ENCODE data around the gene CAPN15. TPM values are rescaled to one million over a fixed set of nuclear protein-coding genes. Genes with fewer than 3 reads are reported as not detected.

CAPN15 gene
- total RNA-seq, 1 donor from 2014 or later, result 38.7 TPM

DNA sequence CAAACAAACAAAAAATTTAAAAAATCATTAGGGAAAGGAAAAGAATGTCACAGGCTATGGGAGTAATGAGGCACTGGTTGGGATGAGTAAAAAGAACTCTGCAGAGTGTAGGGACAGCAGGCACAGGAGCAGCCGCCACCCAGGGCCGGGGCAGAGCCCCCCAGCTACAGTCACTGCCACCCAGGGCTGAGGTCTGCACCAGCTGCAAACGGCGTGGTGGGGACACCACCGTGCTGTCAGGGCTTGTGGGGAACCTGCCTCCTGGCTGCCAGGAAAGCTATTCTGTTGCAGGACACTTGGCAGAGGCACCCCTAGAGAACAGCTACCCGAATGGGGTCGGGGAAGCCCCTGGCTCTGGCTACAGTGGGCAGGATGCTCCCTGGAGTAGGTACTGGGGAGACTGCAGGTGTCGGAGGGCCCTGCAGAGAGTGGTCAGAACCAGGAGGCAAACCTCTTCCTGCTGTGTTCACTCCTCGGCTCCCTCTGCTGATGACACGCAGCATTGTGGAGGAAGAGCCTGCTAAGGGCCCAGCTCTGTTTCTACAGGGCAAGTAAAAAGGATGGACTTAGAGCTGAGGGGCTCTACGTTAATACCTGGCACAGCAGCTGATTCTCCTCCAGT lies 32.3 kb upstream of the CAPN15 start:
- peaks cover 5% of the 10 kb centered on the region for H3K36me3 ChIP-seq (ENCODE audit: insufficient read depth, low read length)
- no peak overlapping the region for H3K27ac ChIP-seq (ENCODE audit: low read depth, low read length)
- H2AFZ ChIP-seq (ENCODE audit: low read depth, low read length), result no peak overlapping the region
- no peaks in the 10 kb centered on the region for H3K9me3 ChIP-seq (ENCODE audit: insufficient read depth, low read depth, low read length)
- H4K20me1 ChIP-seq (ENCODE audit: insufficient read depth, low read length), result peaks cover 17% of the 10 kb centered on the region
- no peaks in the 10 kb centered on the region for H3K27me3 ChIP-seq (ENCODE audit: insufficient read depth, low read length)
- H3K79me2 ChIP-seq (ENCODE audit: insufficient read depth, low read length), result no peaks in the 10 kb centered on the region
- Mint-ChIP-seq H3K36me3 (ENCODE audit: low read depth, unreplicated experiment) (peaks cover 9% of the 10 kb centered on the region), H3K27me3 (ENCODE audit: low read depth, unreplicated experiment) (no peaks in the 10 kb centered on the region), H3K27ac (ENCODE audit: unreplicated experiment) (no peak overlapping the region), H3K4me3 (ENCODE audit: unreplicated experiment) (no peak overlapping the region), H3K9me3 (ENCODE audit: unreplicated experiment) (no peaks in the 10 kb centered on the region), H3K4me1 (ENCODE audit: low read depth, unreplicated experiment) (peaks cover 3% of the 10 kb centered on the region)
- no peak for DNase-seq (ENCODE audit: low read depth)
- no peak for FAIRE-seq
- H3K9ac ChIP-seq (ENCODE audit: low read length), result no peak overlapping the region
- peaks cover 4% of the 10 kb centered on the region for H3K4me1 ChIP-seq (ENCODE audit: insufficient read depth, low read length)
- TF ChIP-seq EZH2 (IDR thresholded peaks at IDR 0.05; ENCODE audit: insufficient read depth, low read length), result no peak
- TF ChIP-seq, protein P1, sequence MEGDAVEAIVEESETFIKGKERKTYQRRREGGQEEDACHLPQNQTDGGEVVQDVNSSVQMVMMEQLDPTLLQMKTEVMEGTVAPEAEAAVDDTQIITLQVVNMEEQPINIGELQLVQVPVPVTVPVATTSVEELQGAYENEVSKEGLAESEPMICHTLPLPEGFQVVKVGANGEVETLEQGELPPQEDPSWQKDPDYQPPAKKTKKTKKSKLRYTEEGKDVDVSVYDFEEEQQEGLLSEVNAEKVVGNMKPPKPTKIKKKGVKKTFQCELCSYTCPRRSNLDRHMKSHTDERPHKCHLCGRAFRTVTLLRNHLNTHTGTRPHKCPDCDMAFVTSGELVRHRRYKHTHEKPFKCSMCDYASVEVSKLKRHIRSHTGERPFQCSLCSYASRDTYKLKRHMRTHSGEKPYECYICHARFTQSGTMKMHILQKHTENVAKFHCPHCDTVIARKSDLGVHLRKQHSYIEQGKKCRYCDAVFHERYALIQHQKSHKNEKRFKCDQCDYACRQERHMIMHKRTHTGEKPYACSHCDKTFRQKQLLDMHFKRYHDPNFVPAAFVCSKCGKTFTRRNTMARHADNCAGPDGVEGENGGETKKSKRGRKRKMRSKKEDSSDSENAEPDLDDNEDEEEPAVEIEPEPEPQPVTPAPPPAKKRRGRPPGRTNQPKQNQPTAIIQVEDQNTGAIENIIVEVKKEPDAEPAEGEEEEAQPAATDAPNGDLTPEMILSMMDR (IDR thresholded peaks at IDR 0.05; ENCODE audit: insufficient read depth, low read depth, low read length), result peak; percentile 22
- no peak overlapping the region for H3K4me3 ChIP-seq (ENCODE audit: insufficient read depth, low read depth, low read length)
- H3K4me2 ChIP-seq (ENCODE audit: low read length), result no peak overlapping the region

DNA sequence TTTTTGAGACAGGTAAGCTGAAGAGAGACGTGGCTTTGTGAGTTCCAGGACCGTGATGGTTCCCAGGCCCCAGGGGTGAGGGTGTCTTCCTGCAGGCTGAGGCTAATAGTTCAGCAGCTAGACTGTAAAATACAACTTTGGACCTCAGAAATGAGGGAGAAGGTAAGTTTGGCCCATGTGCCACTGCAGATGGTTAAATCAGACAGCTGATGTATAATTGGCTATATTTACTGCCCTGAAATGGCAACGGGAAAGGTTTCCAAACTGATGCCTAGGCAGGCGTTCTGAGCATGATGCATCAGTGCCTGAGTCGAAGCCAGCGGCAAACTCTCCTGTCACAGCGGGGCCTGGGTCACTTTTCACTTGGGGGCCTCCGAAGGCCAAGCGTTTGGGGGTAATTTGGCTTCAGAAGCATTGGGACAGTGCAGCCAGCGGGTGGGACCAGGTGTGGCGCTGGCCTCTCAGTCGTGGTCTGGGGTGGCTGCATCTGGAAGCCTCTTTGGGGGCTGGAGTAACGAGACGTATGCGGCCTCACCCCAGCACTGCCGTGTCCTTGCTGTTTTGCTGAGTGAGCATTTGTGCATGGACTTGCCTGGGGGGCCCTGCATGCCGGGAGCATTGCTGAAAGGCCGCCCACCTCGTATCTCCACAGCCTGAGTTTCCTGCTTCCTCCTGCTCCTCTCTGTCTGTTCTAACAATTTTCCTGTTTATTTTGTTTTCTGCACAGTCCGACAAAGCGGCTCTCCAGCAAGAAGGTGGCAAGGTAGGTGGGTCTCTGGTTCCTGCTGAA lies 31.2 kb upstream of the CAPN15 start:
- Histone ChIP-seq H2AFZ (ENCODE audit: low read depth, low read length) (no peak overlapping the region), H3K27ac (ENCODE audit: low read depth, low read length) (no peak overlapping the region), H3K4me3 (ENCODE audit: insufficient read depth, low read depth, low read length) (no peak overlapping the region), H3K27me3 (ENCODE audit: insufficient read depth, low read length) (no peaks in the 10 kb centered on the region), H3K79me2 (ENCODE audit: insufficient read depth, low read length) (no peaks in the 10 kb centered on the region), H3K36me3 (ENCODE audit: insufficient read depth, low read length) (peaks cover 4% of the 10 kb centered on the region), H3K4me2 (ENCODE audit: low read length) (no peak overlapping the region), H3K9ac (ENCODE audit: low read length) (no peak overlapping the region), H4K20me1 (ENCODE audit: insufficient read depth, low read length) (peaks cover 17% of the 10 kb centered on the region), H3K9me3 (ENCODE audit: insufficient read depth, low read depth, low read length) (no peaks in the 10 kb centered on the region), H3K4me1 (ENCODE audit: insufficient read depth, low read length) (peaks cover 4% of the 10 kb centered on the region)
- peaks cover 7% of the 10 kb centered on the region for H3K36me3 Mint-ChIP-seq (ENCODE audit: low read depth, unreplicated experiment)
- no peaks in the 10 kb centered on the region for H3K9me3 Mint-ChIP-seq (ENCODE audit: unreplicated experiment)
- H3K27ac Mint-ChIP-seq (ENCODE audit: unreplicated experiment), result no peak overlapping the region
- H3K4me1 Mint-ChIP-seq (ENCODE audit: low read depth, unreplicated experiment), result peaks cover 3% of the 10 kb centered on the region
- no peaks in the 10 kb centered on the region for H3K27me3 Mint-ChIP-seq (ENCODE audit: low read depth, unreplicated experiment)
- no peak for TF ChIP-seq EZH2 (IDR thresholded peaks at IDR 0.05; ENCODE audit: insufficient read depth, low read length)
- TF ChIP-seq, protein P1 (IDR thresholded peaks at IDR 0.05; ENCODE audit: insufficient read depth, low read depth, low read length), result no peak
- DNase-seq (ENCODE audit: low read depth) (no peak), FAIRE-seq (no peak)
- no peak overlapping the region for H3K4me3 Mint-ChIP-seq (ENCODE audit: unreplicated experiment)

DNA sequence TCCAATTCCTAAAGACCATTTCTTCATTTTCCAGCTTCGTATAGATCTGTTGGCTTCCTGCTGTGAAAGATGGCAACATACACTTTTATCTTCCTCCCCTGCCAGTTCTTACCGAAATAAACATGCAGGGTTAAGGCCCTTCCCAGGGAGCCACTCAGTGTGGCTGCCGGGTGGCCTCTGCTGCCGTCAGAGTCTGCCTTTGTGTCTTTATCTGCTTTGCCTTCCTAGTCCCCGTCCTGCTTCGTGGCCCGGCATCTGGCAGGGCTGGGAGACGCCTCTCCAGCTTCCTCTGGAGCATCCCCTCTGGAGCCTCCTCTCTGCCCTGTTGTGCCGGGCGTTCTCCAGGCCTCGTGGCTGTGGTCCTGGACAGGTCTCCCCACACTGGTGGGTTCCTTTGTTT lies 30.3 kb upstream of the CAPN15 start:
- no peaks in the 10 kb centered on the region for H3K4me1 Mint-ChIP-seq (ENCODE audit: low read depth, unreplicated experiment)
- no peaks in the 10 kb centered on the region for H3K79me2 ChIP-seq (ENCODE audit: insufficient read depth, low read length)
- H3K36me3 Mint-ChIP-seq (ENCODE audit: low read depth, unreplicated experiment), result peaks cover 7% of the 10 kb centered on the region
- DNase-seq (ENCODE audit: low read depth) (no peak), FAIRE-seq (no peak)
- H3K9me3 Mint-ChIP-seq (ENCODE audit: unreplicated experiment), result no peaks in the 10 kb centered on the region
- no peak overlapping the region for H3K27ac ChIP-seq (ENCODE audit: low read depth, low read length)
- H3K27me3 Mint-ChIP-seq (ENCODE audit: low read depth, unreplicated experiment), result no peaks in the 10 kb centered on the region
- H3K9me3 ChIP-seq (ENCODE audit: insufficient read depth, low read depth, low read length), result no peaks in the 10 kb centered on the region
- peaks cover 4% of the 10 kb centered on the region for H3K36me3 ChIP-seq (ENCODE audit: insufficient read depth, low read length)
- TF ChIP-seq, protein P1 (IDR thresholded peaks at IDR 0.05; ENCODE audit: insufficient read depth, low read depth, low read length), result no peak
- no peak for TF ChIP-seq EZH2 (IDR thresholded peaks at IDR 0.05; ENCODE audit: insufficient read depth, low read length)
- H3K27ac Mint-ChIP-seq (ENCODE audit: unreplicated experiment), result peak overlapping the region; percentile 13
- H3K4me3 ChIP-seq (ENCODE audit: insufficient read depth, low read depth, low read length), result no peak overlapping the region
- no peak overlapping the region for H3K9ac ChIP-seq (ENCODE audit: low read length)
- no peak overlapping the region for H3K4me3 Mint-ChIP-seq (ENCODE audit: unreplicated experiment)
- H3K4me2 ChIP-seq (ENCODE audit: low read length), result no peak overlapping the region
- no peaks in the 10 kb centered on the region for H3K27me3 ChIP-seq (ENCODE audit: insufficient read depth, low read length)
- H2AFZ ChIP-seq (ENCODE audit: low read depth, low read length), result no peak overlapping the region
- H3K4me1 ChIP-seq (ENCODE audit: insufficient read depth, low read length), result no peaks in the 10 kb centered on the region
- peaks cover 17% of the 10 kb centered on the region for H4K20me1 ChIP-seq (ENCODE audit: insufficient read depth, low read length)
